GM19238 (cell line): ENCODE results near the gene USP25.

ENCODE experiments used
- DNase-seq: peaks from one replicate; pipeline ENCODE4 v3.0.0; 2011; ENCODE audit warnings: low spot score; ENCODE audit not compliant: insufficient read length

Gene USP25

GRCh38 chr21:15850645-15851044, 120.9 kb downstream of the USP25 start:
- no peak for DNase-seq

DNA sequence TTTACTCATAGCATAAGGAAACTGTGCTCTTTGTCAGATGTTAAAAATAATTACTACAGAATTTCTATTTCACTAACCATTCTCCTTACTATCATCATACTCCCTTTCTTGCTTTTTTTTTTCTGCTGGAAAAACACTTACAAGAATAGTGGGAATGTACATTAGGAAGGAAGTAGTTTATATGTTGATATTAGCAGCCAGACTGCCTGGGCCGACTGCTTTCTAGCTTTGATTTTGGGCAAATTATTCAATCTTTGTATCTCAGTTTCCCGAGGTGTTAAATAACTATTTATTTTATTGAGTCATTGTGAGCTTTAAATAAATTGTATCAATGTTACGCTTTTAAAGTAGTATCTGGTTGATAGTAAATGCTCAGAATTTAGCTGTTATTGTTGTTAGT, 122.4 kb downstream of the USP25 start:
- DNase-seq: no peak

DNA sequence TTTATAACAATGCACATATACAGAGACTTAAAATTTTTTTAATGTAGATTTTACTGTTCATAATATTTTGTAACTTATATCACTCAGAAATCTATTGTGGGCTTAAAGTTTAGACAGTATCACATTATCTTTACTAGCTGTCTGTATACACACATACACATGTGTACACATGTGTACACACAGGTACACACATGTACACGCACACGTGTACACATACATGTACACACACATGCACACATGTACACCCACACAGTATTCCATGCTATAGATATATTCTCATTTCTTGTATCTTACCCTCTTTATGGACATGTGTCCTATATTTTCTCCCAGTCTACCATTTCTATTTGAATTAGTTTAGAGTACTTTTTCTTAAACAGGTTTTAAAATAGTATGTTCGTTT, 123.3 kb downstream of the USP25 start:
- no peak for DNase-seq

GRCh38 chr21:15856813-15857212, 127.0 kb downstream of the USP25 start:
- no peak for DNase-seq

GRCh38 chr21:15857740-15858139, 128.0 kb downstream of the USP25 start:
- no peak for DNase-seq

DNA sequence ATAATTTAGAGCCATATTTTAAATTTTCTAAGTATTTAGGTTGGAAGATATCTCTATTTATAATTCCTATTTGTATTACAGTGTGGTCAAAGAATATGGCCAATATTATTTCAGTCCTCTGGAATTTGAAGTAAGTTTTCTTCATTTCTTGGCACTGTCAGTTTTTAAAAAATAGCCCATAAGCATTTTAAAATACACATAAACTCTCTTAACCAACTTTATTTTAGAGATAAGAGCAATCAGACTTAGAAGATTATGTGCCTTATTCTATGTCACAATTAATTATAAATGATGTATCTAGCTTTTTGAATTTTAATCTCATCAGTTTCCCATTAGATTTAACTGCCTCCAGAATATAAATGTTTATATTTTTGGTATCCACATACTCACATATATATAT, 130.8 kb downstream of the USP25 start:
- DNase-seq: no peak

DNA sequence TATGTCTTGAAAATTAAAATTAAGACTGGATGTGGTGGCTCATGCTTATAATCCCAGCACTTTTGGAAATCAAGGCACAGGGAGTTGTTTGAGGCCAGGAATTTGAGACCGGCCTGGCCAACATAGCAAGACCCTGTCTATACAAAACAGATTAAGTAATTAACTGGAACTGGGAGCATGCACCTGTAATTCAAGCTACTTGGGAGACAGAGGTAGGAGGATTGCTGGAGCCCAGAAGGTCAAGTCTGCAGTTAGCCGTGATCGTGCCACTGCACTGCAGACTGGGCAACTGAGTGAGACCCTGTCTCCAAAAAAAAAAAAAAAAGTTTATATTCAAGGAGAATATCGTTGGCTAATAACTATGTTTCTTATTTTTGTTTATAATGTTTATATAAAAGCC, 139.2 kb downstream of the USP25 start:
- DNase-seq: no peak

- DNase-seq: no peak
These were observed 141.0 kb downstream of the USP25 start for GRCh38 chr21:15870819-15871218.

GRCh38 chr21:15872236-15872635, 142.5 kb downstream of the USP25 start:
- DNase-seq: no peak

DNA sequence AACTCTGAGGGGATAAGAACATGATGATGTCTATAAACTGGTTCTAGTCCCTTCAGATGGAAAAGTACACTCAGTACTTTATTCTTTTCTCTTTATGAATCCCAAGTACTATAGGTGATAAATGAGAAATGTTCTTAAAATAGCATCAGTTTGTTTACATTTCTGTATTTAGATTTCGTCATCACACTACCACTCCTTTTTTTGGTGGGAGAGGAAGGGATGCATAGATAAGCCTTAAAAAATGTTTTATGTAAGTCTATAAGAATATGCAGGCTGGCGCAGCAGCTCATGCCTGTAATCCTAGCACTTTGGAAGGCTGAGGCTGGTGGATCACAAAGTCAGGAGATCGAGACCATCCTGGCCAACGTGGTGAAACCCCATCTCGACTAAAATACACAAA, 144.8 kb downstream of the USP25 start:
- no peak for DNase-seq

GRCh38 chr21:15875286-15875685, 145.5 kb downstream of the USP25 start:
- no peak for DNase-seq

DNA sequence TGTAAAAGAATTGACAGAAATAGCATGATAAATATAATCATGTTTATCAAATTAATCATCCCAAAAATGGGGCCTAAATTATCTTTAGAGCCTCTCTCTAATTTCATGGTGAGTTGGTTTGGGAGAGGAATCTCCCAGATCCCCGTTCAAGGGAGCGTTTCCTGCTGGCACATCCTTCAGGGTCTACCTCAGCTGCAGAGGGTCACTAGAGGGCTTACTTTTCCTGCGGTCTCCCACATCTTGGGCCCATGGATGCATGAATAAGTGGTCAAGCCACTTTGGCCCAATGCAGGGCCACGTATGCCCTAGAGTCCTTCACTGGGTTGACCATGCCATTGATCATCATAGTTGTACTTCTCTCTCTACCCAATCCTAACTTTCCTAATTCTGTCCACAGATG, 164.1 kb downstream of the USP25 start:
- DNase-seq: no peak

DNA sequence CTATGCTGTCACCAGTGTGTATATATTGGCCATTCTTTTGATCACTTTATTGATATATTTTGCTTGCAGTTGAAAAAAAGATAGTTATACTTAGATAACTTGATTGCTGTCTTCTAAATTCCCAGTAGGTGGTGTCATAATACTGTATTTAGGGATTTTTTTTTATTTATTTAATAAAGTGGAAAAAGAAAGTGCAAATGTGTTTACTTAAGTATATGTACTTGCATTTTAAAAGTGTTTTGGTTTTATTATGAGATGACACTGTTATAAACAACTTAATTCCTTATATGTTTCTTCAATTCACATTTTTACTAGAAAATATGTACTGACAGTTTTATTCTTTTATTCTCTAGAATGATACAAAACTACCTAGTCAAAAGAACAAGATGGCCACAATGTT, 164.8 kb downstream of the USP25 start:
- no peak for DNase-seq

GRCh38 chr21:15895142-15896106, 165.6 kb downstream of the USP25 start:
- no peak for DNase-seq

- no peak for DNase-seq
These were observed 166.7 kb downstream of the USP25 start for GRCh38 chr21:15896501-15896900.

- no peak for DNase-seq
These were observed 174.6 kb downstream of the USP25 start for GRCh38 chr21:15904389-15904788.

GRCh38 chr21:15908187-15908586, 178.4 kb downstream of the USP25 start:
- DNase-seq: no peak

- no peak for DNase-seq
These were observed 198.4 kb downstream of the USP25 start for GRCh38 chr21:15928196-15928595.

DNA sequence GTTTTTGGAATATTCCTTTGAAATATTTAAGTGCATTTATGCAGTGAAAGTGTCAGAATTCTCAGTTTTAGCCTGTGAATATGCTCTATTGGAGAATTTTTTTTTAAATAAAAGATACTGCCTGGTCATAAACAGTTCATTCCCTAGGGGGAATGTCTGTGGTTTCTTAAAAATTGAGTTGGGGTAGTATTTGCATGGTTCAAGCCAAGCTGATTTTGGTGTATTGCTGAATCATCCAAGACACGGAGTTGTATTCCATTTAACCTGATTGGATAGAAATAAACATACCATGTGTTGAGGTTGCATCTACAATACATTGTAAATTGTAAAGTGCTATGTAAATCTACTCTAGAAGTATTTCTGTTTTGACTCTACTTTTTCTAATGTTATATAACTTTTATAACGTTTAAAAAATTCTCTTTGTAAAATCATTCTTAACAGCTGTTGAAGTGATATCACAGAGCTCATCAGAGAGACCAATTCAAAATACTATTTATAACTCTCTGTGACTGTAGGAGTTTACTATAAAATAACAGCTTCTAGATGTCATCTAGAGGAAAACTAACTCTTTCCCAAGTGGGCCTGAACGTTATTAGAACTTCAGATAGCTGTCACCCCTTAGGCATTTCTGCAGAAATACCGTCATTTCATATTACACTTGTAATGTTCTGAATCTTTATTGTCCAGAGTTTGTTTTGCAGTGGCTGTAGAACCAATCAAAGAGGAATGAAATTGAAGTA, 199.1 kb downstream of the USP25 start:
- no peak for DNase-seq

DNA sequence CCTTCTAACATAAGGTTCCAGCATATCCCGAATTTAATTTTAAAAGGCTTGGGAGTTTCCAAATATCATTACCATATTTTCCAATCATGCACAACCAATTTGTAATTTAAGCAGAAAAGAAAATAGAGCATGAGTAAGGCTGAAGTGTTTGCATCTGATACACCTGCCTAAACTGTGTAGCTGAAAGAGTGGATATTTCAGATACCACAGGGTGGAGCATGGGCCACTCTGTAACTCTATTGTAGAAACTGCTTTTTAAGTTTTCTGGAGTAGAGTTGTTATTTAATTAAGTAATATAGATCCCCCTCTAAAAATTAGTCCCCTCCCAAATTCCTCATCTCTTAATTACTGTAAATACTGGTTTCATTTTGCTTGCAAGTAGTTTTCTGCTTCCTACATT, 199.8 kb downstream of the USP25 start:
- DNase-seq: no peak
